Stimulated activated CD4-positive, alpha-beta T cell treated with anti-CD3 and anti-CD28 coated beads, Interleukin-12 subunit alpha, Interleukin-12 subunit beta, amount 100 ng/mL, for 4 hours (primary cell): Measurements from ENCODE around the gene CREM.

Experiments used
- DNase-seq: peaks from one replicate; pipeline ENCODE4 v3.0.0-alpha.2; 2020

The CREM gene

DNA sequence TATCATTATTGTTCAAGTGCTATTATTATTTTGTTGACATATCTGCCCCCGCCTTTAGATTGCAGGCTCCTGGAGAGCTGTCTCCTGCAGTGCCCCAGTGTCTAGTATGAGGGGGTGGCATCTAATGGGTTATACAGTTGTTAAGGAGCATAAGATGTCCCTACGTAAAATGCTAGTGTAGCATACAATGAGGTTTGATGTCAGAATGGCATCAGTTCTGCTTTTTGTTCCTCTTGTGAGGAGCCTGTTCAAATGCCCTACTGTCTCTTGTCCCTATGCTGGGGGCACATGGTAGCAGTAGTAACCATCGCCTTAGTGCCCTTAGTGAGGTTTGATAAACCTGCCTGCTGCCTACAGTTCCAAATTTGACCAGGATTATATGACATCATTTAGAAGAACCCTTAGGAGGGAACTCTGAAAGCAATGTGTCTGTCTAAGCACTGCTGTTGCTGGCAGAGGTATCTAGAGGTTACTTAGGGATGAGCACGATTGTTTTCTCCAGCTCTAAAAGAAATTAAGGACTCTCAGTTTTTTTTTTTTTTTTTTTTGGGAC, 9.7 kb downstream of the CREM start:
- DNase-seq: no peak

- no peak for DNase-seq
Measured at GRCh38 chr10:35140126-35140525, 13.5 kb downstream of the CREM start.

- no peak for DNase-seq
Measured at GRCh38 chr10:35140727-35141126, 14.1 kb downstream of the CREM start.

DNA sequence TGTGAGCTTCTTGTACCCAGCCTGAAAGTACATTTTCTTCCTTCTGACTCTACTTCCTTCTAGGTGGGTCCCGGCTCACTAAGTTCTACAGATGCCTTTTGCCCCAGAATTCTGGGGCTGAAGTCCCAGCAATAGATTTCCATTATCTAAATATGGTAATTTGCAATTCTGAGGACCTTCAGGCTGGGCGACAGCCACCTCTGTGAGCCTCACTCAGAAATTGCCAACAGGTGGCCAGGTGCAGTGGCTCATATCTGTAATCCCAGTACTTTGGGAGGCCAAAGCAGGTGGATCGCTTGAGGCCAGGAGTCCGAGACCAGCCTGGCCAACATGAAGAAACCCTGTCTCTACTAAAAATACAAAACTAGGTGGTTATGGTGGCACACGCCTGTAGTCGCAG, 23.7 kb downstream of the CREM start:
- DNase-seq: no peak

DNA sequence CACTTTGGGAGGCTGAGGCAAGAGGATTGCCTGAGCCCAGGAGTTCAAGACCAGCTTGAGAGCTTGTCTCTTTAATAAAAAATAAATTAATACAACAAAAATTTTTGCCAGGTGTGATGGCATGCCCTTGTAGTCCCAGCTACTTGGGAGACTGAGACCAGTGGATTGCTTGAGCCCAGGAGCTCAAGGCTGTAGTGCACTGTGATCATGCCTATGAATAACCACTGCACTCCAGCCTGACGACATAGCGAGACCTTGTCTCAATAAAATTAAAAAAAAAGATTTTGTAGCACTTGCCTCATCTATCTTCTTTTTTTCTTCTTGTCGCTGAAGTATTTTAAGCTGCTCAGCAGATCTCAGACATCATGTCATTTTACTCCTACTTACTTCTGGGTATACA, 26.3 kb downstream of the CREM start:
- DNase-seq: no peak

DNA sequence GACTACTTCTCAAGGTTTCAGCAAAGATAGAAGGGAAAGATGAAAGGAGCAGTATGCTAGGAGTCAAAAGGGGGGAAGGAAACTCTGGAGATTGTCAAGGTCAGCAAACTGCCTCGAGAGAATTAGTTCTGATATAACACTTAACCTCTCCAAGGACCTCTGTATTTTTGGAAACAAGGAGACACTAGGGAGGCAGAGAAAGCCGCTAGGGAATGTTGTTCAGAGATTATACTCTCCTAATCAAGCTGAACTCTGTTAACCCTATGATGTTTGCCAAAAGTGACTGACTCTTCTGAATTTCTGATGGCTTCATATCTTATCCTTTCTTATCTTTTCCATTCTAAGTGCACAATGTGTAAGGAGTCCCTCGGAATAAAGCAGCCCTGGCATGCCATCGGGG, 27.1 kb downstream of the CREM start:
- no peak for DNase-seq

DNA sequence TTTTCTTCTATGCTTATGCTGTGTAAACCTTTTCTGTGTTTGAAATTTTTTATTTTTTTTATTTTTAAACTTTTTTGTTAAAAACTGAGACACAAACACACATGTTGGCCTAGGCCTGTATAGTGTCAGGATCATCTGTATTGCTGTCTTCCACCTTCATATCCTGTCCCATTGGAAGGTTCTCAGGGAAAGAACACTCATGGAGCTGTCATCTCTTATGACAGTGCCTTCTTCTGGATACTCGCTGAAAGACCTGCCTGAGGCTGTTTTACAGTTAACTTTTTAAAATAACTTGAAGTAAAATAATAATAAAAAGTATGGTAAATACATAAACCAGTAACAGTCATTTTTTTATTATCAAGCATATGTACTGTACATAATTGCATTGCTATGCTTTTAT, 34.1 kb downstream of the CREM start:
- no peak for DNase-seq

- DNase-seq: no peak
Measured at GRCh38 chr10:35161906-35162305, 35.3 kb downstream of the CREM start.

- DNase-seq: no peak
Measured at GRCh38 chr10:35165136-35165535, 38.5 kb downstream of the CREM start.

- DNase-seq: no peak
Measured at GRCh38 chr10:35165811-35166210, 39.2 kb downstream of the CREM start.

DNA sequence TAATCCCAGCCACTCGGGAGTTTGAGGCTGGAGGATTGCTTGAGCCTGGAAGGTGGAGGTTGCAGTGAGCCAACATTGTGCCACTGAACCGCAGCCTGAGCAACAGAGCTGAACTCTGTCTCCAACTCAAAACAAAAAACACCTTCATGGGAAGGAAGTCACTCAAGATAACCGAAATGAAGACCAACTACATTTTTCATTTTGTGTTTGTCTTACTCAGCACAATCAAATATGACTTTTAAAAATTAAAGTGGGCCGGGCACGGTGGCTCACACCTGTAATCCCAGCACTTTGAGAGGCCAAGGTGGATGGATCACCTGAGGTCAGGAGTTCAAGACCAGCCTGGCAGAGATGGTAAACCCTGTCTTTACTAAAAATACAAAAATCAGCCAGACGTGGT, 40.0 kb downstream of the CREM start:
- DNase-seq: no peak

GRCh38 chr10:35167342-35167741, 40.7 kb downstream of the CREM start:
- no peak for DNase-seq

DNA sequence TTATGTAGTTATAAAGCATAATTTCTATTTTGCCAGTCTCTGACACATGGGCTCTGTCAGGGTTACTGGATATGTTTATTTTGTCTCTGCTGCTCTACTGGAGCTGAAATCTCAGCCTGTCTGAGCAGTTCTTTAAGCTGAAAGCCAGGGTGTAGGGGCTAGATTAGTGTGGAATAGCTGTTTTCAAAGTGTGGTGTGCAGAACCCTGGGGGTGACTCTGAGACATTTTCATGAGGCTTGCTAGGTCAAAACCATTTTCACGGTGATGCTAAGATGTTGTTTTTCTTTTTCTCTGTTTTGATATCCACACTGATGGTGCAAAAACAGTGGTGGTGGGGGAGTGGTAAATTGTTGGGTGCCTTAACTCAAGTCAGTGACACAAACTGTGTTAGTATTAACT, 45.5 kb downstream of the CREM start:
- DNase-seq: no peak

GRCh38 chr10:35172574-35172973, 45.9 kb downstream of the CREM start:
- DNase-seq: no peak

- DNase-seq: no peak
Measured at GRCh38 chr10:35178331-35178730, 51.7 kb downstream of the CREM start.

- DNase-seq: no peak
Measured at GRCh38 chr10:35182631-35183510, 56.2 kb downstream of the CREM start.

DNA sequence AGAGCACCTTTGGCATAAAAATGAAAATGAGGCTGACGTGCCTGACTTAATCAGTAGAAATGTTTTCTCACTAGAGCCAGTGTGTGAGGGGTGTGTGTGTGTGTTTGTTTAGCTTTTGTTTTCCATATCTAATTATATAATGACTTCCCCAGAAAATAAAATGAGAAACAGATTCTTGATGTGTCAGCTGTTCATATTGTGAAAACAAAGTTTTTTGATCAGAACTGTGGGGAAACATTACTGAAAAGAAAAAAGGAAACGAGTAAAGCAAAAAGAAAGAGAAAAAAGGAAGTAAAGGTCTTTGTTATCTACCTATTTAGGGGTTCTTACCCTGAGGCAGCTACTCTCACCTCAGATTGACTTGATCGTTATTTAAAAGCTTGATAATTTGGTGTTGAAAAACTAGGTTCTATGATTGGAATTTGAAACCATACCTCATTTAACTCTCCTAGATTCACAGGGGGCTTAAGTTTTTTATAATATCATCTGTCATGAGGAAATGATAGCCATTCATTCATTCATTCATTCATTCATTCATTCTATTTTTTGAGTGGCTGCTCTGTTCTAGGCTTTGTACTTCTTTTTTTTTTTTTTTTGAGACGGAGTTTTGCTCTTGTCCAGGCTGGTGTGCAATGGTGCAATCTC, 58.0 kb downstream of the CREM start:
- DNase-seq: no peak

- no peak for DNase-seq
Measured at GRCh38 chr10:35185260-35186034, 58.8 kb downstream of the CREM start.

GRCh38 chr10:35188954-35189353, 62.3 kb downstream of the CREM start:
- DNase-seq: no peak

- no peak for DNase-seq
Measured at GRCh38 chr10:35191523-35191922, 64.9 kb downstream of the CREM start.

DNA sequence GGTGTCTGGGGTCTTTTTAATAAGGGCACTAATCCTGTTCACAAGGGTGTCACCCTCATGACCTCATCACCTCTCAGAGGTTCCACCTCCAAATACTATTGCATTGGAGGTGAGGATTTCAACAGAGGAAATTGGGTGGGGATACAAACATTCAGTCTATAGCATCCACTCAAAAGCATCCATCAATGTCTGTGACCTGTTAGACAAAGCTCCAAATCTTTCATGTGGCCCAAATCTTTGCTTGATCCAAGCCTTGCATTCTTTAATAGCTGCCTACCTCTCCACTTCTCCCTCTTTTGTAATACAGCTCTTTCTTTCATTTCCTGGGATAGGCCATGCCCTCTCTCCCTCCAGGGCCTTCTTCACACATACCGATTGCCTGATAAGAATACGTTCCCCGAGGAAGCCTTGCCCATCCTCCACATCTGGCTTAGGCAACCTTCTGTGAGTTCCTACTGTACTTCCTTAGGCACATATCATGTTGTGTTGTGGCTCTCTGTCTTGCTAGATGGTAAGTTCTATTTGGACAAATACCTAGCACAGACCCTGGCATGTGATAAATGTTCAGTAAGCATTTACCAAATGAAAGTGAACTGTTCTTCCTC, 66.1 kb downstream of the CREM start:
- no peak for DNase-seq

DNA sequence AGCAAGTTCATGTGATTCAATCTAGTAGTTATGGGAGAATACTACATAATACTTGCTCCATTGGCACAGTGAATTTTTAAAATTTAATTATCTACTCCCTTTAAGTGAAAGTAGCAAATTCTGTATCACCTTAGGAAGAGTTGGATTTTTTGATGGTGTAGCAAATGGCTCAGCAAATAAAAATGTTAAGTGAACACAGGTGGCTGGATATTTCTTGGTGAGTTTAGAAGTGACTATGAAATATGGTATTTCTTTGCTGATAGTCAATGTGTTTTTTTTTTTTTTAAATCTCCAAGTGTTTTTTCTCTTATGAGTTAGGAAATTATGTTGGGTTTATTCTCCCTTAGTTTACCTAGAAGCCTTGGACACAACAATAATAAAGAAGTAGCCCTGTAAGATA, 67.8 kb downstream of the CREM start:
- DNase-seq: no peak

DNA sequence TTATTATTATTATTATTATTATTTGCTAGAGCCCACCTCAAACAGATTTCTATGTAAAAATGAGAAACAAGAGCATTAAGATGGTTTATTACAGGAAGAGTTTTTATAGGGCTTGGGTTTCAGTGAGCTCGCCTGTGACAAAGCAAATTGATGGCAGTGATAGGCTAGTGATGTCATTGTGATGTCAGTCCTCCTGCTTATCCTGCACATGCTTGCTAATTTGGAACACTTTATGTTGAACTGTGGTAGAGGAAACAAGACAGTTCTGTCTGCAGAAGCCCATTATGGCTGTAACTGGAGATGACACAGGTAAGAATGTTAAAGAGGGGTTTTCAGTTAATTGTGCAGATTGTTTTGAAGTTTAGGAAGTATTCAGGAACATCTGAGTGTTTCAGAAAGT, 68.3 kb downstream of the CREM start:
- no peak for DNase-seq
